T-helper 1 cell treated with Interleukin-12 subunit alpha and Interleukin-12 subunit beta and Interleukin-4 antibody, amounts not matched to agents 30 μg/mL and 1 μg/mL, for 36 hours (primary cell): ENCODE data around the gene CD226.
"Not testable (repeated sequence)": the region's sequence is repeated elsewhere in the genome, so short reads cannot be mapped to it uniquely, and the experiment has no call there.

Experiments
- H3K27ac Mint-ChIP-seq: one replicate; pipeline ENCODE4 v1.8.0; 2021; ENCODE audit warnings: mild to moderate bottlenecking, mixed read lengths
- H3K27me3 Mint-ChIP-seq: one replicate; pipeline ENCODE4 v1.8.0; 2021; ENCODE audit warnings: low read depth, mixed read lengths
- H3K36me3 Mint-ChIP-seq: one replicate; pipeline ENCODE4 v1.8.0; 2021; ENCODE audit warnings: low read depth, mixed read lengths
- H3K4me1 Mint-ChIP-seq: one replicate; pipeline ENCODE4 v1.8.0; 2021; ENCODE audit warnings: low read depth, mixed read lengths
- H3K4me3 Mint-ChIP-seq: one replicate; pipeline ENCODE4 v1.8.0; 2021; ENCODE audit warnings: mild to moderate bottlenecking, moderate library complexity, mixed read lengths
- H3K9me3 Mint-ChIP-seq: one replicate; pipeline ENCODE4 v1.8.0; 2021; ENCODE audit warnings: mixed read lengths

The CD226 gene

DNA sequence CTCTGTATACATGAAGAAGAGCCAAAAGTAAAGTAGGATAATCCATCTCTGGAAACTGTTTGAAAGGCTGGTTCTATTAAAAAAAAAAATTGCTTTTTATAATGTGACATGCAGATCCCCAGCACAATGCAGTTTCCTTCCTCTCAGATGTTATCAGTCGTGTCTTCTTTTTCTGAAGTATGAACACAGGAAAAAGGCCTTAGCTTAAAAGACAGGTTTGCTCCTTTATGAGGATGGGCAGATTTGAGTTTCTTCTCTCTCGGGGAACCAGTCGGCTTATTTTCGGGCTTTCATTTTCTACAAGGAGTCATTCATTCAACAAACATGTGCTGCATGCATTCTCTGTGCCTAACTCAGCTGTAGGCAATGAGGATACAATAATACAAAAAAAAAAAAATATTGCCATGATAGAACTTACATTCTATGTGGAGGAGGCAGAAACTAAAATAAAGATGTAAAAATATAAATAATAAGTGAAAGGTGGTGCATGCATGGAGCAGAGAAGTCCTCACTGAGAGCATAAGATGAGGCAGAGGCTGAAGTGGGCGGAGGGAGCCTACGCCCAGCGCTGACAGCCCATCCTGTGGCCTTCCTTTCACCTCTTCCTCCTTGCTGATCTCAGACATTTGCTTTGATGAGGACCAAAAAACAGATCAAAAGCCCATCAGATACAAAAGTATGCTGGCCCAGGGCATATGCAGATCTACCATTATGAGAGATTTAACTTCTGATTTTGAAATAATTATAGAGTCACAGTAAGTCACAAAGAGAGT lies at the start of gene CD226:
Gene CD226, minus strand, starts transcription at position 513 of the 773 bp plus-strand sequence. Its CDS starts 467 bp downstream, at position 46.
- H3K4me3 Mint-ChIP-seq, result no peak within 1 kb of the TSS
- H3K27ac Mint-ChIP-seq, result no peak within 1 kb of the TSS

DNA sequence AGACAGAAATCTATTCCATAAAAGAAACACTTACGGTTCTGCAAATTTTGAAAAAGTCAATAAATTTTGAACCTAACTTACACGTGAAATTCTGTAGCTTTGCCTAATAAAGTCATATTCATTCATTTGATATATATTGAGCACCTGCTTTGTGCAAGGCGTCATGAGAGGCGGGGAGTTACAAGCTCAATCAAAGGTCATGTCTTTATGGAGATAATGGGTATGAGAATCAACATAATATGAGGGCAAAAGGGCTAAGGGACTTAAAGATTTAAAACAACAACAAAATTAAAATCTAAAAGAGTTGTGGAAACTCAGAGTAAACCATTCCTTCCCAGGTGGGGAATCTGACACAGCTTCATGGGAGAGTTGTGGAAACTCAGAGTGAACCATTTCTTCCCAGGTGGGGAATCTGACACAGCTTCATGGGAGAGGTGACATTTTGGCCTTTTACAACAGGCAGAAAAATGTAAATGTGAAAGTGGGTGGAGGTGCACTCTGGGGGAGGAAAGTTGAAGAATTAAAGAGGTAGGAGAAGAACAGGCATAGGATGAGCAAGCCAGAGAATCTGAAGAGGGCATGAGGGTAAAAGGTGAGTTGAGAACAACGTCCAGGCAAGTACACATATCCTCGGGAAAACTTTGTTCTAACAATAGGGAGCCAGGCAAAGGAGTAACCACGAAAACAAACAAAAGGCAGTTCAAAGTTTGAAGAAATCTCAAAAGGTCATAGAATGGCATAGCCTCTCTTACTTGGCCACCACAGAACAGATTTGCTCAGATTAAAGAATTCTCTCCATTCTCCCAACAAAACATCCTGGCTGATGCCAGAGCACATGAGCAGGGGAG lies 49.5 kb upstream of the CD226 start:
- H3K4me1 Mint-ChIP-seq, result peaks cover 9% of the 10 kb centered on the region
- peaks cover 39% of the 10 kb centered on the region for H3K36me3 Mint-ChIP-seq
- no peaks in the 10 kb centered on the region for H3K27me3 Mint-ChIP-seq
- H3K9me3 Mint-ChIP-seq, result peaks cover 16% of the 10 kb centered on the region
- no peak overlapping the region for H3K27ac Mint-ChIP-seq
- H3K4me3 Mint-ChIP-seq, result no peak overlapping the region

More for the DNA sequence above, at the start of gene CD226:
- Mint-ChIP-seq H3K36me3 (peaks cover 47% of the 10 kb centered on the region), H3K9me3 (peaks cover 13% of the 10 kb centered on the region), H3K27me3 (no peaks in the 10 kb centered on the region), H3K4me1 (peaks cover 52% of the 10 kb centered on the region)

- peaks cover 9% of the 10 kb centered on the region for H3K4me1 Mint-ChIP-seq
- peaks cover 22% of the 10 kb centered on the region for H3K9me3 Mint-ChIP-seq
- H3K27ac Mint-ChIP-seq, result no peak overlapping the region
- H3K4me3 Mint-ChIP-seq, result no peak overlapping the region
- H3K36me3 Mint-ChIP-seq, result peaks cover 34% of the 10 kb centered on the region
- no peaks in the 10 kb centered on the region for H3K27me3 Mint-ChIP-seq
Observed at GRCh38 chr18:69996417-69996816, 48.7 kb upstream of the CD226 start.

DNA sequence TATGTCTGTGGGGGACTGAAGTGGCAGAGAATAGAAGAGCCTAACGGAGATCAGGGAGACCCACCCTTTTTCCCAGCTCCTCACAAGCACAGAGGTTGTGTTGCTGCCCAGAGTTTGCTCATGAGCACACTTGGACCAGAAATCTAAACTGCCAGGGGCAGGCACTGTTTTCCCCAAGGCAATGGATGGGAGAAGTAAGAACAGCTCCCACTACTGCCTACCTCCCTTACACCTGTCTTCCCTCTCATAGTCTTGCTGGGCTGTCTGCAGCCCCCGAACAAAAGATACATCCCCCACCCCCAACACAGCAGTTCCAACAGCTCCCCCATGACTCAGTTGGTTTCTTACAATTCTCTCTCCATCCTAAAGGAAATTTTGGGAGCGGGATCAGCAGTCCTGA lies 48.1 kb upstream of the CD226 start:
- Mint-ChIP-seq H3K4me3 (no peak overlapping the region), H3K36me3 (peaks cover 31% of the 10 kb centered on the region), H3K9me3 (peaks cover 22% of the 10 kb centered on the region), H3K27me3 (no peaks in the 10 kb centered on the region), H3K4me1 (peaks cover 7% of the 10 kb centered on the region), H3K27ac (no peak overlapping the region)

- peaks cover 39% of the 10 kb centered on the region for H3K9me3 Mint-ChIP-seq
- H3K36me3 Mint-ChIP-seq, result peaks cover 49% of the 10 kb centered on the region
- no peak overlapping the region for H3K27ac Mint-ChIP-seq
- H3K4me1 Mint-ChIP-seq, result peaks cover 7% of the 10 kb centered on the region
- H3K27me3 Mint-ChIP-seq, result no peaks in the 10 kb centered on the region
- H3K4me3 Mint-ChIP-seq, result no peak overlapping the region
Observed at GRCh38 chr18:69992776-69993175, 45.1 kb upstream of the CD226 start.

- Mint-ChIP-seq H3K27me3 (no peaks in the 10 kb centered on the region), H3K4me1 (no peaks in the 10 kb centered on the region), H3K9me3 (peaks cover 41% of the 10 kb centered on the region), H3K4me3 (no peak overlapping the region), H3K27ac (no peak overlapping the region), H3K36me3 (peaks cover 41% of the 10 kb centered on the region)
Observed at GRCh38 chr18:69987870-69988269, 40.2 kb upstream of the CD226 start.

DNA sequence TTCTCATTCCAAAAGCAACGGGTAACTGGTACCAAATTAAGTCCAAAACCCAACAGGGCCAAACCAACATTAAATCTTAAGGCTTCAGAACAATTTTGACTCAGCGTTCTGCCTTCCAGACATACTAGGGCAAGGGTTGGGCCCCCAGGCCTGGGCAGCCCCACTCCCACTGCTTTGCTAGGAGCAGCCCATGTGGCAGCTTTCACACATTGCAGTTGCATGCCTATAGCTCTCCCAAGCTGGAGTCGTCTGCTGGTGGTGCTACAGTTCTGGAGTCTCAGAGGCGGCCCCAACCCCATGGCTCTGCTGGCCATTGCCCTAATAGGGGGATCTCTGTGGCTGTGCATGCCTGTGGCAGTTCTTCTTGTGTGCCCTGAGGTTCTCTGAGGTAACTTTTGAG lies 37.6 kb upstream of the CD226 start:
- Mint-ChIP-seq H3K9me3 (peaks cover 27% of the 10 kb centered on the region), H3K27me3 (no peaks in the 10 kb centered on the region), H3K36me3 (peaks cover 36% of the 10 kb centered on the region), H3K27ac (no peak overlapping the region), H3K4me1 (peaks cover 18% of the 10 kb centered on the region), H3K4me3 (no peak overlapping the region)

DNA sequence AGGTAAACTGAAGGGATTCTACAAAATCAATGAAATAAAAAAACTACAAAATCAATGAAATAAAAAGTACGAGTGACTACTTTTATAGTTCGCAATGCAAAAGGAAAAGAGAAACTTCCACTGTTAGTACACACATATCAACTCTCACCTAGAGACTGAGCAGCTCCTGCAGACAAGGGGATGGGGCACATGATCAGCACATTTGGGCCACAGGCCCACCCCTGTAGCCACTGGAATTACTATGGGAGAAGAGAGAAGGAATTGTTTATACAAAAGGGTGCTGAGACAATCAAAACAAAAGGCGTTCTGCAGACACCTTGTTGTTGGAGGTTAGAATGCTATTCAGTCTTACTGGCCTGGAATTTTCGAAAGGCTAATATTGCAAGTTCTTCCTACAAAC lies 34.7 kb upstream of the CD226 start:
- peaks cover 37% of the 10 kb centered on the region for H3K4me1 Mint-ChIP-seq
- peaks cover 9% of the 10 kb centered on the region for H3K9me3 Mint-ChIP-seq
- H3K4me3 Mint-ChIP-seq, result no peak overlapping the region
- H3K27me3 Mint-ChIP-seq, result no peaks in the 10 kb centered on the region
- H3K27ac Mint-ChIP-seq, result no peak overlapping the region
- peaks cover 17% of the 10 kb centered on the region for H3K36me3 Mint-ChIP-seq

DNA sequence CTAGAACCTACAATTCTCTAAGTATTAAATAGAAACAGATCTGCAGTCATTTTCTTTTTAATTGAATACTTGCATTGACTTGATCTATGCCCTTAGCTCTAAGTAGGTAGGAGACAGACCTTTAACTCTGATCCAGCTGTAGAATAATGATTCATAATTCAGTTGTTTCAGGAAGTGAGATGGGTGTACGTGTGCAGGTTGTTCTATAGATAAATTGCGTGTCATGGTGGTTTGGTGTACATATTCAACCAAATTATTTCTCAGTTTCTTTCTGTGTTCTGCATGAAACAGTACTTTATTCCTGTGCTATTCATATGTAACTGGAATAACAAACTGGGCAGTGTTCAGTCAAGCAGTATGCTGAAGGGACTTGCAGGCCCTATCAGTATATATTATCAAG lies 34.3 kb upstream of the CD226 start:
- Mint-ChIP-seq H3K4me1 (peaks cover 37% of the 10 kb centered on the region), H3K4me3 (no peak overlapping the region), H3K9me3 (peaks cover 9% of the 10 kb centered on the region), H3K27ac (peak overlapping the region; percentile 12), H3K27me3 (no peaks in the 10 kb centered on the region), H3K36me3 (peaks cover 15% of the 10 kb centered on the region)

GRCh38 chr18:69980982-69981804 lies 33.5 kb upstream of the CD226 start:
- H3K27me3 Mint-ChIP-seq, result no peaks in the 10 kb centered on the region
- peaks cover 12% of the 10 kb centered on the region for H3K36me3 Mint-ChIP-seq
- H3K4me3 Mint-ChIP-seq, result no peak overlapping the region
- peak overlapping the region; percentile 46 for H3K27ac Mint-ChIP-seq
- peaks cover 14% of the 10 kb centered on the region for H3K9me3 Mint-ChIP-seq
- H3K4me1 Mint-ChIP-seq, result peaks cover 37% of the 10 kb centered on the region

DNA sequence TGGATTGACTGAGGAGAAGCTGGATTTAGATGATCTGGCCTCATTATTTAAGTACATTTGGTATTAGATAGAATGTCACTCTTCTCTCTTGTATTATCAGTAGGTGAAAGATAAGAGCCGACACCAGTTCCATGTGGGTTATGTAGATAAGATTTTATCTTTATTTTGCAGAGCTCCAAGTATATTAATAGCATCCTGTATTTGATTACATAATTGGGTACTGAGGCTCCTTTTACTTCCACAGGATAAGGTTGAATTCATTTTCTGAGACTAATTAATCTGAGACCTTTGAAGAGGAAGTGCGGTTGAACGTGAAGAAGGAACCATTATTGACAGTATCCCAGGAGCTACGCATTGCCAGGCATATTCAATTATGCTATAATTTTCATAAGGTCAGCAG lies 32.8 kb upstream of the CD226 start:
- no peak overlapping the region for H3K4me3 Mint-ChIP-seq
- H3K4me1 Mint-ChIP-seq, result peaks cover 37% of the 10 kb centered on the region
- H3K9me3 Mint-ChIP-seq, result peaks cover 20% of the 10 kb centered on the region
- no peaks in the 10 kb centered on the region for H3K27me3 Mint-ChIP-seq
- peaks cover 14% of the 10 kb centered on the region for H3K36me3 Mint-ChIP-seq
- H3K27ac Mint-ChIP-seq, result no peak overlapping the region

- Mint-ChIP-seq H3K4me1 (peaks cover 37% of the 10 kb centered on the region), H3K9me3 (peaks cover 27% of the 10 kb centered on the region), H3K4me3 (peak overlapping the region; percentile 22), H3K36me3 (peaks cover 19% of the 10 kb centered on the region), H3K27me3 (no peaks in the 10 kb centered on the region), H3K27ac (peak overlapping the region; percentile 84)
Observed at GRCh38 chr18:69978732-69979715, 31.4 kb upstream of the CD226 start.

DNA sequence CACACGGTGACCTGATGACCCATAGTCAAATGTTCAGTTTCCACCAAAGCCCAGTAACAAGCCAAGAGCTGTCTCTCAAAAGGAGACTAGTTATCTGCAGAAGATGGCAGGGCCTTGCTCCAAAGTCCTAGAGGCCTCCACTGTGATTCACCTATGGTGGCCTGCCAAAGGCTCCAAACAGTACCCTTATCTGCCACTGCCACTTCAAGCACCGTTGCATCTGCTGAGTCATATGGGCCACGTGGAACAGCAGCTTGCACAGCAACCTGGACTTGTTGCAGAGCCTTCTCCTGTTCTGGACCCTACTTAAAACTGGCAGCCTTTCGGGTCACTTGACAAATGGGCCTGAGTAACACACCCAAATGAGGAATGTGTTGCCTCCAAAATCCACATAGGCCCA lies 27.6 kb upstream of the CD226 start:
- not testable (repeated sequence) for H3K27me3 Mint-ChIP-seq, H3K4me3 Mint-ChIP-seq, H3K27ac Mint-ChIP-seq
- Mint-ChIP-seq H3K36me3 (peaks cover 28% of the 10 kb centered on the region), H3K4me1 (peaks cover 20% of the 10 kb centered on the region), H3K9me3 (peaks cover 45% of the 10 kb centered on the region)
